Spinal cord (tissue), 10 donors: Measurements from ENCODE around the gene SMC6. TPM values are rescaled to one million over a fixed set of nuclear protein-coding genes. Genes with fewer than 3 reads are reported as not detected.

Experiments
- DNase-seq, 6 donors: peaks; one replicate each; pipeline versions ENCODE4 v3.0.0 to v3.0.0-alpha.2; 2013 to 2015; ENCODE audit warnings: low spot score in 6 of 6, low read depth in 4 of 6
- H3K27ac ChIP-seq: one replicate; pipeline ENCODE4 v1.5.1; 2013; ENCODE audit warnings: low read depth, low read length, control low read depth
- H3K27me3 ChIP-seq: one replicate; pipeline ENCODE4 v1.6.1; 2013; ENCODE audit warnings: low read length; ENCODE audit not compliant: control insufficient read depth, insufficient read depth
- H3K36me3 ChIP-seq: one replicate; pipeline ENCODE4 v1.6.1; 2013; ENCODE audit warnings: low read length; ENCODE audit not compliant: control insufficient read depth, insufficient read depth
- H3K4me1 ChIP-seq: one replicate; pipeline ENCODE4 v1.6.1; 2013; ENCODE audit warnings: low read length; ENCODE audit not compliant: control insufficient read depth, insufficient read depth
- H3K4me3 ChIP-seq: one replicate; pipeline ENCODE4 v1.5.1; 2013; ENCODE audit warnings: low read depth, low read length, control low read depth
- H3K9me3 ChIP-seq: one replicate; pipeline ENCODE4 v1.6.1; 2013; ENCODE audit warnings: low read length; ENCODE audit not compliant: control insufficient read depth, insufficient read depth
- WGBS: methylation state at CpG from one replicate; pipeline ENCODE4 v1.1.5; 2013; ENCODE audit warnings: missing lambda C conversion rate; ENCODE audit not compliant: insufficient coverage; 5-methylcytosine and 5-hydroxymethylcytosine counted together
- polyA plus RNA-seq, 2 donors: library from polyadenylated mRNA; unstranded; fragments of 120-200 nt; gene quantifications; one replicate each; pipeline ENCODE4 v1.2.1, GENCODE V29; 2013; ENCODE audit not compliant: insufficient read length in 2 of 2
- total RNA-seq, 2 donors: library from RNA; depleted of rRNA in 1 of 2; stranded (reverse); fragments of 120-200 nt in 1 of 2; fragments of >200 nt in 1 of 2; gene quantifications; one replicate each; pipeline versions ENCODE4 v1.2.3 to v1.2.4, GENCODE V29; 2013 to 2014
- donor health status: healthy.

SMC6 gene
- total and polyA plus RNA-seq, 4 donors, result 21.9 to 31.5 (median 28.7) TPM

- no peaks in the 10 kb centered on the region for H3K4me1 ChIP-seq
- no peaks in the 10 kb centered on the region for H3K36me3 ChIP-seq
- H3K27me3 ChIP-seq, result no peaks in the 10 kb centered on the region
- H3K4me3 ChIP-seq, result no peak overlapping the region
- WGBS, result 88% methylated on average over 2 of the region's 2 CpGs
- H3K27ac ChIP-seq, result no peak overlapping the region
- DNase-seq, result no peak
- peaks cover 3% of the 10 kb centered on the region for H3K9me3 ChIP-seq
Observed at GRCh38 chr2:17628349-17629261, 125.0 kb downstream of the SMC6 start.

DNA sequence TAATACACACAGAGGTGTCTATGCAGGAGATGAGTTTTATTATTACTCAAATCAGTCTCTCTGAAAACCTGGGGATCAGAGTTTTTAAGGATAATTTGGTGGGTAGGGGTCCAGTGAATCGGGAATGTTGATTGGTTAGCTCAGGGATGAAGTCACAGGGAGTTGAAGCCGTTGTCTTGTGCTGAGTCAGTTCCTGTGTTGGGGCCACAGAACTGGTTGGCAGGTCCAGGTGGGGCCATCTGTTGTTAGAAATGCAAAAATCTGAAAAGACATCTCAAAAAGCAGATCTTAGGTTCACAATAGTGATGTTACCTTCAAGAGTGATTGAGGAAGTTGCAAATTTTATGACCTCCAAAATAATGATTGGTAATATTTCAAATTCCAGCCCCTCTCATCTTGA is 126.2 kb downstream of the SMC6 start:
- H3K4me1 ChIP-seq, result no peaks in the 10 kb centered on the region
- peaks cover 3% of the 10 kb centered on the region for H3K9me3 ChIP-seq
- no peak overlapping the region for H3K4me3 ChIP-seq
- no peaks in the 10 kb centered on the region for H3K27me3 ChIP-seq
- DNase-seq, result no peak
- no peaks in the 10 kb centered on the region for H3K36me3 ChIP-seq
- WGBS, result 82% methylated on average over 2 of the region's 2 CpGs
- H3K27ac ChIP-seq, result no peak overlapping the region

DNA sequence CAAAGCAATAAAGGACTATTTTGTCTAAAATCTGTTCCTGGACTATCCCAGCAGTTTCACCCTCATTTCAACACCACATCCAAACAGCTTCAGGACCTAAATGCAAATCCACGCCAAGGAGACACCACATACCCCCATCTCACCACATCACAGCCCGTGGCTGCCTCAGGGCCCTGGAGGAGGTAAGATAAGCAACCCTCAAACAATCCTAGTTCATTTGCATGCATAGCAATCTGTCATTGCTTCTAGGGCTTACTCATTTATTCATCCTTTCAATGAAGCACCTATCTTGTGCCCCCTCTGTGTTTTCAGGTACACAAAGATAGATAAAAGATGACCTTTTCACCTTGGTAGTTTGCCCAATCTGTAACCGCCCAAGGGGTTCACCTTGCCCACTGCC is 126.6 kb downstream of the SMC6 start:
- no peak overlapping the region for H3K4me3 ChIP-seq
- DNase-seq, result no peak
- H3K27ac ChIP-seq, result no peak overlapping the region
- H3K9me3 ChIP-seq, result peaks cover 3% of the 10 kb centered on the region
- H3K4me1 ChIP-seq, result no peaks in the 10 kb centered on the region
- no CpG with 5 or more reads among the region's 3 CpGs for WGBS
- no peaks in the 10 kb centered on the region for H3K36me3 ChIP-seq
- no peaks in the 10 kb centered on the region for H3K27me3 ChIP-seq

DNA sequence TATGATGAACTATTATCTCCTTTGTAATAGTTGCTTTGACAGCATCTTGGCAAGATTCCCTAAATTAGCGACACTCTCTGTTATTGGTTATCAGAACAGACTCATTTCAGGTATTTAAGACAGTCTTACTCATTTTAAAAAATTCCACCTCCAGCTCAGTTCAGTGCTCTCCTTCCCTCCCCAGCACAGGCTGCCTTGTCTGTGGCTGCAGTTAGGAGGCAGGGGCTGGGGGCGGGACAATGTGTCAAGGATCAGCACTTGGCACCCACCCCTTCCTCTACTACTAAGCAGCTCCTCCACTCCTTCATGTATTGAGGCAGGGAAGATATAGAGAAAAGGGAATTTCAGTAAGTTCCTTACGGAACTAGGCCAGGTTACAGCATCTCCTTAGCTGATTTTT is 128.2 kb downstream of the SMC6 start:
- no CpG with 5 or more reads among the region's 3 CpGs for WGBS
- no peak for DNase-seq
- no peaks in the 10 kb centered on the region for H3K27me3 ChIP-seq
- peaks cover 3% of the 10 kb centered on the region for H3K9me3 ChIP-seq
- H3K36me3 ChIP-seq, result no peaks in the 10 kb centered on the region
- no peak overlapping the region for H3K27ac ChIP-seq
- H3K4me3 ChIP-seq, result no peak overlapping the region
- peaks cover under 1% of the 10 kb centered on the region for H3K4me1 ChIP-seq

DNA sequence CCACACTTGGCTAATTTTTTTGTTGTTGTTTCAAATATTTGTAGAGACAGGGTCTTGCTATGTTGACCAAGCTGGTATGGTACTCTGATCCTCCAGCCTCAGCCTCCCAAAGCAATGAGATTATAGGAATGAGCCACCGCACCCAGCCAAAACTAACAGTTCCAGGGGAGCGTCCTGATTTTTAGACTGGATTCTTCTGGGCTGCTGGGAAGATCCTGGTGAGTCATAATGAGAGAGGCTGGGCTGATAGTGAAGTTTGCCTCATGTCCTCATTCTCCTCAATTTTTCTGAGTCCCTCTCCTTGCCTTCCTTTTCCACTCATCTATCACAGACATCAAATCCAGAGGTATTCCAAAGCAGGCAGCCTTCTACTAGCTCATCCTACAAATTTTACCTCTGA is 131.8 kb downstream of the SMC6 start:
- no peak overlapping the region for H3K27ac ChIP-seq
- H3K36me3 ChIP-seq, result no peaks in the 10 kb centered on the region
- H3K4me1 ChIP-seq, result peaks cover 3% of the 10 kb centered on the region
- H3K9me3 ChIP-seq, result no peaks in the 10 kb centered on the region
- no peak overlapping the region for H3K4me3 ChIP-seq
- DNase-seq, result no peak
- WGBS, result no CpG with 5 or more reads among the region's 2 CpGs
- H3K27me3 ChIP-seq, result no peaks in the 10 kb centered on the region

DNA sequence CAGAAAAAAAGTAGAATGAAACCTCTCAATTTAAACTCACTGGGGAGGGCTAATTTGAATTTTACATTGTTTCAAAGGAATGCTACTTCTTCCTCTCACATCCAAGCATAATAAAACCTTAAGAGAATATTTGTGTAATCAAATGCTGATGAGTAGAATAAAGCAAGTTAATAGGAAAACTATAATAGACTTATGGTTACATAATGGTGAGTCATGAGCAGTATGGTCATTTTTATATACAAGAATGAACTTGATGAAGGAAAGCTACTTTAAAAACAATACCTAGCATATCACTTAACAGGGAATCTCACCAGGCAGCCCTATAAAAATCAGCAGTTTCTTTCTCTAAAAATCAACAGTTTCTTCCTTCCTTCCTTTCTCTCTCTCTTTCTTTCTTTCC is 132.8 kb downstream of the SMC6 start:
- Histone ChIP-seq H3K27me3 (no peaks in the 10 kb centered on the region), H3K4me1 (peaks cover 3% of the 10 kb centered on the region), H3K9me3 (no peaks in the 10 kb centered on the region), H3K27ac (no peak overlapping the region), H3K36me3 (no peaks in the 10 kb centered on the region), H3K4me3 (no peak overlapping the region)
- no peak for DNase-seq

DNA sequence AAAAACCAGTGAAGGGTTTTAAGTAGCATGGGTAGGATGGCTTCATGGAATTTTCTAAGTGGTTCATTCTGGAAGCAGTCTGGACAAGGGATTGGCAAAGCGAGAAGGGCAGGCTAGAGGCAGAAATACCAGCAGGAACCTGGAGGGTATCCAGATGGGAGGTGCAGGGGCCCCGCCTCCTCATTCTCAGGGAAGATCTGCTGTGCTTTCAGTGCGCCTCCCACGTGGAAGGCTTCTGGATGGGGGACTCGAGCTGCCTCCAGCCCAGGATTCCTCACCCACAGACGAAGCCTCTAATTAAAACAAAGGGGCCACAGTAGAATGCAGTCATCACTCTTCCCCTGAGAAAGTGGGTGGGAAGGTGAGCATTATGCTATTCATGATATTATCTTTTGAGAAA is 133.3 kb downstream of the SMC6 start:
- peaks cover 3% of the 10 kb centered on the region for H3K4me1 ChIP-seq
- 33% methylated on average over 1 of the region's 6 CpGs for WGBS
- peak in 1 of 6 donors; percentile 24 for DNase-seq
- H3K4me3 ChIP-seq, result no peak overlapping the region
- no peak overlapping the region for H3K27ac ChIP-seq
- no peaks in the 10 kb centered on the region for H3K27me3 ChIP-seq
- no peaks in the 10 kb centered on the region for H3K9me3 ChIP-seq
- H3K36me3 ChIP-seq, result no peaks in the 10 kb centered on the region

DNA sequence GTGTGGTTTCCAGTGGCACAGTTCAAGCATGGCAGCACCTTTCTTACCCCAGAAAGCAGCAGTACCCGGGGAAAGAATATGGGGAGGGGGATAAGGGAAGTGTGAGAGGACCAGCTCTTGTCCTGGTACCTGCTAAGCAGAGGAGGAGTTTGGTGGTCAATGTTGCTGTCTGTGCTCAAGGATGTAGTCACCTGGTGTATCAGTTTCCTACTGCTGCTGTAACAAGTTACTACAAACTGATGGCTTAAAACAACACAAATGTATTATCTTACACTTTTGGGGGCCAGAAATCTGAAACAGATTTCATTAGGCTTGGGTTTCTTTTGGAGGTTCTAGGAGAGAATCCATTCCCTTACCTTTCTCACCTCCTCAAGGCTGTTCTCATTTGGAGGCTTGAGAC is 135.7 kb downstream of the SMC6 start:
- Histone ChIP-seq H3K27ac (no peak overlapping the region), H3K4me1 (peaks cover 3% of the 10 kb centered on the region), H3K9me3 (no peaks in the 10 kb centered on the region), H3K4me3 (no peak overlapping the region), H3K27me3 (no peaks in the 10 kb centered on the region), H3K36me3 (no peaks in the 10 kb centered on the region)
- DNase-seq, result no peak
- WGBS, result no CpG with 5 or more reads among the region's 1 CpG

- 18% methylated on average over 3 of the region's 5 CpGs for WGBS
Observed at GRCh38 chr2:17617516-17617915, 136.1 kb downstream of the SMC6 start.

GRCh38 chr2:17616405-17616804 is 137.2 kb downstream of the SMC6 start:
- Histone ChIP-seq H3K9me3 (no peaks in the 10 kb centered on the region), H3K27me3 (no peaks in the 10 kb centered on the region), H3K4me1 (peaks cover 3% of the 10 kb centered on the region), H3K4me3 (no peak overlapping the region), H3K36me3 (no peaks in the 10 kb centered on the region), H3K27ac (no peak overlapping the region)
- no peak for DNase-seq
- WGBS, result 100% methylated on average over 1 of the region's 1 CpG

More at GRCh38 chr2:17617516-17617915, 136.1 kb downstream of the SMC6 start:
- Histone ChIP-seq H3K4me1 (peaks cover 3% of the 10 kb centered on the region), H3K27me3 (no peaks in the 10 kb centered on the region), H3K9me3 (no peaks in the 10 kb centered on the region), H3K27ac (no peak overlapping the region), H3K4me3 (no peak overlapping the region), H3K36me3 (no peaks in the 10 kb centered on the region)
- DNase-seq, result peak in 2 of 6 donors; percentile 29 to 55
